GM13977 (cell line): Measurements from ENCODE around the gene GTF2B.
"Not testable (repeated sequence)": the region's sequence is repeated elsewhere in the genome, so short reads cannot be mapped to it uniquely, and the experiment has no call there.

Source experiments
- DNase-seq: peaks from one replicate; pipeline ENCODE4 v3.0.0; 2012; ENCODE audit warnings: low spot score
- in situ Hi-C: fragments of 300-500 bp; cut with MboI; formaldehyde crosslinking; loops from one replicate; pipeline ENCODE4 v1.12.0; 2022; ENCODE audit warnings: low sequenced_read_pairs, low pct_unique_long_range_greater_than_20kb, mixed read lengths, inconsistent platforms; ENCODE audit not compliant: unreplicated experiment
- TF ChIP-seq, protein P1 (sequence below): IDR thresholded peaks from 2 replicates; pipeline ENCODE4 v1.5.1; 2012; ENCODE audit warnings: mild to moderate bottlenecking, control low read depth; ENCODE audit not compliant: insufficient read depth; ENCODE audit errors: extremely low read depth, missing control alignments

Gene GTF2B

DNA sequence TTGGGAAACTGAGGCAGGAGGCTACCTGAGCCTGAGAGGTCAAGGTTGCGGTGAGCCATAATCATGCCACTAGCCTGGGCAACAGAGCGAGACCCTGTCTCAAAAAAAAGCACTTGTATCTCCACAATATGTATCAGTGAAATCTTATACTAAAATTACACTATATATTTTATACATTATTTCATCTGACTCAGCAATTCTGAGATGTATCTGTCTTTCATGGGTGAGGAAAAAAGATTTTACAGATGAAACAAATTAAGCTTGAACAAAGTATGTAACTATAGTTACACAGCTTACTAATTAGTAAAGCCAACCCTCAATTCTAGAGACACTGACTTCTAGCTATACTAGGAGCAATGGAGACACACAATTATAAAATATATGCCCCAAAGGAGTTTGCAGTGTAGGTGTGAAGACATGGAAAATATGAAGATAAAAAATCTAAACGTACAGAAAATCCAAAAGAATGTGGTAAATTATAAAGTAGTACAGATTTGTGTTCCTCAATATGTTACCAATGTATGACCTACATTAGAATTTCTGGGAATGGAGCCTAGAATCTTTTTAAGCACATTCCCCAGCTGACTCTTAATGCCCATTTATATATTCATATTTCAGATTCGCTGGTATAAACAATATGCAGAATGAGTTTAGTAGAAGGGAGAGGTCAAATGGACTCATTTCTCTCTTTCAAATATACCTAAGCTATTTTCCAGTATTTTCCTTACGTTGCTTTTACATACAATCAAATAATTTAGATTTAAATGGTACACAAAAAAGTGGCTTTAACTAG lies 14.6 kb downstream of the GTF2B start:
- no peak for DNase-seq
- TF ChIP-seq, protein P1, sequence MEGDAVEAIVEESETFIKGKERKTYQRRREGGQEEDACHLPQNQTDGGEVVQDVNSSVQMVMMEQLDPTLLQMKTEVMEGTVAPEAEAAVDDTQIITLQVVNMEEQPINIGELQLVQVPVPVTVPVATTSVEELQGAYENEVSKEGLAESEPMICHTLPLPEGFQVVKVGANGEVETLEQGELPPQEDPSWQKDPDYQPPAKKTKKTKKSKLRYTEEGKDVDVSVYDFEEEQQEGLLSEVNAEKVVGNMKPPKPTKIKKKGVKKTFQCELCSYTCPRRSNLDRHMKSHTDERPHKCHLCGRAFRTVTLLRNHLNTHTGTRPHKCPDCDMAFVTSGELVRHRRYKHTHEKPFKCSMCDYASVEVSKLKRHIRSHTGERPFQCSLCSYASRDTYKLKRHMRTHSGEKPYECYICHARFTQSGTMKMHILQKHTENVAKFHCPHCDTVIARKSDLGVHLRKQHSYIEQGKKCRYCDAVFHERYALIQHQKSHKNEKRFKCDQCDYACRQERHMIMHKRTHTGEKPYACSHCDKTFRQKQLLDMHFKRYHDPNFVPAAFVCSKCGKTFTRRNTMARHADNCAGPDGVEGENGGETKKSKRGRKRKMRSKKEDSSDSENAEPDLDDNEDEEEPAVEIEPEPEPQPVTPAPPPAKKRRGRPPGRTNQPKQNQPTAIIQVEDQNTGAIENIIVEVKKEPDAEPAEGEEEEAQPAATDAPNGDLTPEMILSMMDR = no peak
- in situ Hi-C loops = no loop called here

DNA sequence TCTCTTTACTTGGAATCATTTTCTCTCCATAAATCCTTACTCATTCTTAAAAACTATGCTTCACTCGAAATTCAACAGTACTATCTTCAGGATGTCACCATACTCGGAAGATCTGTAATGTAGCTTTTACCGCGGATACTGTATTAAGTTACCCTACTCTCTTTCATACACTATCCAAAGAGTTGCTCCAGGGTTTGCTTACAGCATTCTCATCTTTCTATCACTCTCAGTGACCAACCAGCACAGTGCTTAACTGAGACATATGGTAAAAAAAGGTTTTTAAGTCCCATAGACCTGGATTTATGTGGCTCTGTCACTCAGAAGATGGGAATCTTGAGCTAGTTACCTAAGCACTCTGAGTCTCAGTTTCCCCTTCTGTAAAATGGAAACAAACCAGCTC lies 15.8 kb downstream of the GTF2B start:
- DNase-seq = no peak
- in situ Hi-C loops = no loop called here
- TF ChIP-seq, protein P1 = no peak

DNA sequence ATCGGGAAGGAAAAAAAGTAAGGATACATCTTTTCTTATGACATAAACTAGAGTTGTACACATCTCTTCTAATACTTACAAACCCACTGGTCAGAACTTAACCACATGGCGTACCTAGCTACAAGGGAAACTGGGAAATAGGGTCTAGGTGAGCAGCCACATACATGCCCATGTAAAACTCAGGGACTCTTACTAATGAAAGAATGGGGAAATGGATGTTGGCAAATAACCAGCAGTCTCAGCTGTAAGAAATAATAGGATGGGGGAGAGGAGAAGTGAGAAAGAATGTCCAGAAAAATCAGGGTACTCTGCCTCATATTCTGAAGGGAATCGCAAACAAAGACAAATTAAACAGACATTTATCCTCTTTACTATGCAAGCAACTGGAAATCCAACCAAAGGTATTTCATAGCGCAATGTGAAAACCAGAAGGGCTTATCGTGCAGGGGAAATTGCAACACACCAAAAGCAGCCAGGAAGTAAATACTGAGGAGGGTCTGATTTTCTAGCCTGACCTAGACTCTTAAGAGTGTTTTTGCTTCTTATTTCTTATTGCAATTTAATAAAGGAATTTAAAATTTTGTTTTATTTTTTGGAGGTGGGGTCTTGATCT lies 17.5 kb downstream of the GTF2B start:
- DNase-seq = no peak
- TF ChIP-seq, protein P1 = no peak
- in situ Hi-C loops = no loop called here

DNA sequence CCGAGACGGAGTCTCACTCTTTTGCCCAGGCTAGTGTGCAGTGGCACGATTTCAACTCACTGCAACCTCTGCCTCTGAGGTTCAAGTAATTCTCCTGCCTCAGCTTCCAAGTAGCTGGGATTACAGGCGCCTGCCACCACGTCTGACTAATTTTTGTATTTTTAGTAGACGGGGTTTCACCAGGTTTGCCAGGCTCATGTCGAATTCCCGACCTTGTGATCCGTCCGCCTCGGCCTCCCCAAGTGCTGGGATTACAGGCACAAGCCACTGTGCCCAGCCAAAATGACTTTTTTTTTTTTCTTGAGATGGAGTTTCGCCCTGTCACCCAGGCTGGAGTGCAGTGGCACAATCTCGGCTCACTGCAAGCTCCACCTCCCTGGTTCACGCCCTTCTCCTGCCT lies 21.7 kb downstream of the GTF2B start:
- in situ Hi-C loops = loop anchor here (10.0 kb wide), 1 partner anchor 215 kb away; no protein-coding TSS in a partner anchor
- DNase-seq = not testable (repeated sequence)

DNA sequence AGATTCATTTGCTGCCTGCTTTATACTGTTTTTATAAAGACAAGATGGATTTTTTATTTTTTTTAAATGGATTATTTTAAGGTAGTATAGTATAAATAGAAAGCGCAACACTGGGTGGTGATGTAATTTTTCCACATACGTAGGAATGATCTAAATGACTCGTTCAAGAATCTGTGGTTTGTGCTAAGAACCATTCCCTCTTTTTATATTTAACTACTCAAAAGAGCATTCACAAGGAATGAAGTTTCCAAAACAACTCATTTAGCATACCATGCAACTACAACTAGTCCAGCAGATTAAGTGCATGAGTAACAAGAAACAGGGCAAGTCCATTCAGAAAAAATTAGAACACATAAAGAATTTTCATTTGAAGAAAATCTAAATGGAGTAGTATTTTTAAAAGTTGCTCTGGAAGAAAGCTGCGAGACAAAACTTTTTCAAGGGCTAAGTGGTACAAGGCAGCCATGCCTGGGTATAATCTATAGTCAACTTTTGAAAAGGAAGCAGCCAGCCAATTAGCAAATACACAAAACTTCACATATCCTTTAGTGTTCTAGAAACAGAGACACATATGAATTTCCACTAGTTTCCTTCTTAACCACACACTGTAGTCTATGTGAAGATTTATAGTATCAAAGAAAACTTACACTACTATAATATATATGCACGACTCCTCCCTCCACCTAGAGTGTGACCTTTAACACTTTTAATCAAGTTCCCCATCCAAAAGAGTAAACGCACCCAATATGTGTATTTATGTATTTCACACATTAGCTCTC lies 23.4 kb downstream of the GTF2B start:
- in situ Hi-C loops = loop anchor here (10.0 kb wide), 1 partner anchor 213 kb away; no protein-coding TSS in a partner anchor
- DNase-seq = no peak
- TF ChIP-seq, protein P1 = no peak

DNA sequence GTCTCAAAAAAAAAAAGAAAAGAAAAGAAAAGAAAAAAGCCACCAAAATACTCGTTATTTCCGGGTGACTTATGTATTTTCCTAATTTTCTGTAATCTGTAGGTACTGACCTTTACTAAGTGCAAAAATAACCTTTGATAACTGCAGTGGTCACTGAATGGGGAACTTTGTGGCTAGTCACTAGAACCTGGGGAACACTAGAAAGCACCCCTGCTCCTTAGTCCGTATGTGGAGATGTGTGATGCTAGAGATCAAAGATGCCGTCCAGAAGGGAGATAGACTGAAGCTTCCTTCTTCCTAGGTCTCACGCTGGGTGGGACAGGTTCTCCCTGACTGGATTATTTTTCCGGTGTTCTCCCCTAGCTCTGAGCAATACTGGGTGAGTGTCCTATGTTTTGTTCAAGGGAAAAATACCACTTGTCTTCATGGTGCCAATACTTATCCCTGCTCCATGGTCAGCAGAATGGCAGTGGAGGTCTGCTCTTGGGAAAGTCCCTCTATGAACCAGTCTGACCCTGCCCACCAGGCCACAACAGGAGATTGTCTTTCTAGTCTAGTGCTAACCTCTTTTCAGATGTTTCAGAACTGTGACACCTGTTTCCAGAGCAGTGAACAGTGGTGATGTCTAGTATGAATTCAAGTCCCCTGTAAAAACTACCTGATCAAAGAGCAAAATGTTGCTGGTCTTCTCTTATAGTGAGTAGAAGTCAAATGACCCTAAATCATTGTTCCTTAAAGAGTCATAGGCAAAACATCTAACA lies 39.9 kb downstream of the GTF2B start:
- no peak for DNase-seq
- TF ChIP-seq, protein P1 = no peak
- in situ Hi-C loops = no loop called here
